ENCODE measurements around the gene WTAP. TPM values are rescaled to one million over a fixed set of nuclear protein-coding genes. Genes with fewer than 3 reads are reported as not detected.

The WTAP gene
- total and polyA plus RNA-seq, 2 of the 4 experiments (the other 2 are of a cell fraction) = 30.2 to 92.3 TPM

DNA sequence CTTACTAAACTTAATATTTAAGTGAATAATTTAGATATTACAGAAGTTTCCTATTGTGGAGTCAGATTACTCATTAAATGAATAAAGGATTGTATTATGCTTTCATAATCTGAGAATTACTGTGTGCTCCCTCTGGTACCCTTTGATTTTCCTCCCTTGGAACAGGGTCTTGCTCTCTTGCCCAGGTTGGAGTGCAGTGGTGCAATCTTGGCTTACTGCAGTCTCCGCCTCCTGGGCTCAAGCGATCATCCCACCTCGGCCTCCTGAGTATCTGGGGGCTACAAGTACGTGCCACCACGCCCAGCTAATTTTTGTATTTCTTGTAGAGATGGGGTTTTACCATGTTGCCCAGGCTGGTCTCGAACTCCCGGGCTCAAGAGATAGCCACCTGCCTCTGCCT, 9.6 kb downstream of the WTAP start:
- Histone ChIP-seq H3K56ac (ENCODE audit: extremely low read depth, insufficient read depth, low read length) (no peak overlapping the region), H2BK15ac (ENCODE audit: low read depth, low read length) (no peak overlapping the region), H2BK120ac (ENCODE audit: low read depth, low read length) (no peak overlapping the region), H3K4me1 (ENCODE audit: control insufficient read depth, insufficient read depth, low read length) (no peaks in the 10 kb centered on the region), H2BK5ac (ENCODE audit: low read depth, low read length, poor library complexity, severe bottlenecking) (no peak overlapping the region), H4K8ac (ENCODE audit: low read depth in 2 of 2, low read length in 2 of 2) (no peak overlapping the region), H2AK5ac (ENCODE audit: low read depth, low read length) (no peak overlapping the region), H3K14ac (replicated peaks; ENCODE audit: low read depth, low read length) (no peak overlapping the region), H4K91ac (ENCODE audit: insufficient read depth, low read depth, low read length) (no peak overlapping the region), H3K36me3 (ENCODE audit: control insufficient read depth, insufficient read depth, low read length) (peaks cover 27% of the 10 kb centered on the region), H3K27me3 (ENCODE audit: control insufficient read depth, insufficient read depth, low read length) (no peaks in the 10 kb centered on the region), H2AK9ac (replicated peaks; ENCODE audit: low read depth, low read length, poor library complexity) (no peak overlapping the region), H2AFZ (replicated peaks; ENCODE audit: low read length, poor library complexity) (no peak overlapping the region), H3K79me1 (ENCODE audit: low read depth in 1 of 2, low read length in 2 of 2) (peaks cover 6 to 27% of the 10 kb centered on the region in 2 experiments), H4K20me1 (ENCODE audit: insufficient read depth, low read length) (peaks cover 58% of the 10 kb centered on the region), H3K4me2 (ENCODE audit: low read depth, low read length) (no peak overlapping the region), H3K9ac (ENCODE audit: low read depth, low read length) (no peak overlapping the region), H2BK20ac (ENCODE audit: low read depth, low read length) (no peak overlapping the region), H3K4me3 (ENCODE audit: insufficient read depth, low read depth, low read length) (no peak overlapping the region), H3K27ac (ENCODE audit: insufficient read depth, low read length) (no peak overlapping the region), H4K5ac (ENCODE audit: low read depth, low read length) (no peak overlapping the region), H3K23ac (ENCODE audit: low read depth, low read length) (no peak overlapping the region), H3K9me3 (ENCODE audit: control insufficient read depth, insufficient read depth, low read length) (no peaks in the 10 kb centered on the region), H3K4ac (ENCODE audit: low read depth, low read length) (no peak overlapping the region), H3K9me1 (ENCODE audit: insufficient read depth, low read length) (0 out of 2 replicates have a peak, but pooled peaks cover 7% of the 10 kb centered on the region), H3K18ac (ENCODE audit: low read depth, low read length) (no peak overlapping the region)
- no peak for DNase-seq
- intact Hi-C loops (cut with micrococcal nuclease) = no loop called here
- ChIA-PET POLR2A (ENCODE audit: unreplicated experiment) (interaction anchor here (0.6 kb wide), 1 partner anchor 53 kb away, joined by 3 read pairs; the partner anchor contains the start of gene MRPL18), CTCF (no interaction called here)
- ATAC-seq (ENCODE audit: low read depth) = no peak
- in situ Hi-C loops (cut with MboI; ENCODE audit: low sequenced_read_pairs) = no loop called here
- no peak for TF ChIP-seq RFX5 (IDR thresholded peaks at IDR 0.05; ENCODE audit: low read depth, low read length)
- TF ChIP-seq SMC3 (IDR thresholded peaks at IDR 0.05; ENCODE audit: low read depth, low read length) = no peak
- TF ChIP-seq CHD1 (IDR thresholded peaks at IDR 0.05; ENCODE audit: low read depth, low read length) = no peak
- no peak for TF ChIP-seq POLR2A (IDR thresholded peaks at IDR 0.05; ENCODE audit: low read depth, low read length)
- no peak for TF ChIP-seq MXI1 (IDR thresholded peaks at IDR 0.05; ENCODE audit: borderline replicate concordance, low read depth, low read length)
- TF ChIP-seq MAFK (IDR thresholded peaks at IDR 0.05; ENCODE audit: low read depth, low read length) = no peak
- no peak for TF ChIP-seq BHLHE40 (IDR thresholded peaks at IDR 0.05; ENCODE audit: low read depth, low read length)
- no peak for TF ChIP-seq RAD21 (IDR thresholded peaks at IDR 0.05; ENCODE audit: low read length)
- no peak for TF ChIP-seq RCOR1 (IDR thresholded peaks at IDR 0.05; ENCODE audit: insufficient replicate concordance, low read length)
- TF ChIP-seq MAZ (IDR thresholded peaks at IDR 0.05; ENCODE audit: borderline replicate concordance, low read depth, low read length) = no peak
- TF ChIP-seq ELK1 (IDR thresholded peaks at IDR 0.05; ENCODE audit: borderline replicate concordance, low read depth, low read length) = no peak
- no peak for TF ChIP-seq CTCF (conservative IDR thresholded peaks at IDR 0.05; ENCODE audit: low read depth, low read length)
- no peak for TF ChIP-seq CEBPB (IDR thresholded peaks at IDR 0.05; ENCODE audit: low read depth, low read length)
- dilution Hi-C loops (cut with HindIII; ENCODE audit: low sequenced_read_pairs, unreplicated experiment) = no loop called here
- no TSS peak for BruUV-seq (replicated peaks)
- WGBS, 2 experiments (ENCODE audit: extremely low coverage in 2 of 2, insufficient read length in 1 of 2) = 100% methylated on average over 2 of the region's 7 CpGs; no CpG with 5 or more reads in 1 of the 2 experiments
